ENCODE results near the gene NDUFC2.
"Not testable (repeated sequence)": the region's sequence is repeated elsewhere in the genome, so short reads cannot be mapped to it uniquely, and the experiment has no call there.

The NDUFC2 gene

GRCh38 chr11:78078218-78079167 is 1.2 kb downstream of the NDUFC2 start:
- H3K4me3 ChIP-seq (ENCODE audit: low read length): peak overlapping the region; percentile 95
- TF ChIP-seq CTCF (IDR thresholded peaks at IDR 0.05; ENCODE audit: insufficient read depth, low read depth, low read length, missing control alignments): no peak
- no peak for DNase-seq (ENCODE audit: low read depth)

DNA sequence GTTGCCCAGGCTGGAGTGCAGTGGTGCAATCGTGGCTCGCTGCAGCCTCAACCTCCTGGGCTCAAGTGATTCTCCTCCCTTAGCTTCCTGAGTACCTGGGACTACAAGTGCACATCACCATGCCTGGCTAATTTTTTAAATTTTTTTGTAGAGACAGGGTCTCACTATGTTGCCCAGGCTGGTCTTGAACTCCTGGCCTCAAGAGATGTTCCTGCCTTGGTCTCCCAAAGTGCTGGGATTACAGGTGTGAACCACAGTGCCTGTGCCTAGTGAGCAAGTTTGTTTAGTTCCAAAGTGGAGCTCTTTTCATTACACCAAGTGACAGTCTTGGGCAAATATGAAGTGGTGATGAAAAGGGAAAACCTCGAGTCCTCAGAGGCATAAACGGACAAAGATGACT is 2.1 kb downstream of the NDUFC2 start:
- not testable (repeated sequence) for DNase-seq (ENCODE audit: low read depth); H3K4me3 ChIP-seq (ENCODE audit: low read length)

- no peak for TF ChIP-seq CTCF (IDR thresholded peaks at IDR 0.05; ENCODE audit: insufficient read depth, low read depth, low read length, missing control alignments)
- no peak for DNase-seq (ENCODE audit: low read depth)
Observed at GRCh38 chr11:78076733-78077403, 2.8 kb downstream of the NDUFC2 start.

GRCh38 chr11:78074756-78075155 is 4.9 kb downstream of the NDUFC2 start:
- TF ChIP-seq CTCF (IDR thresholded peaks at IDR 0.05; ENCODE audit: insufficient read depth, low read depth, low read length, missing control alignments): no peak
- peak; percentile 29 for DNase-seq (ENCODE audit: low read depth)
- H3K4me3 ChIP-seq (ENCODE audit: low read length): no peak overlapping the region

More at GRCh38 chr11:78076733-78077403, 2.8 kb downstream of the NDUFC2 start:
- H3K4me3 ChIP-seq (ENCODE audit: low read length): no peak overlapping the region

DNA sequence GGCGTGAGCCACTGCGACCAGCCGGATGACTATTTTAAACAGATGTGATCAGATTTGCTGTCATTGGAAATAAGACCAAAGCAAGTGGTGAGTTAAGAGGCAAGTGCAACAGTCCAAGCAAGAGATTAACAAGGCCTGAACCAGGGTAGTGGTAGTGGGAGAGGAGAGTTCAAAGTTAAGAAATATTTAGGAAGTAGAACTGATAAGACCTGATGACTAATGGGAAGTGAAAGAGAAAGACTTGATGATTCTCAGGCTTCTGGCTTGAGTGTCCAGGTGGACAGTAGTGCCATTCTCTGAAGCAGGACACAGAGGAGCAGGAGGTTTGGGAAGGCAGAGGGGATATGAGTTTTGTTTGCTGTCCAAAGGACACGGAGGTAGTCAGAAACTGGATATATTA is 7.2 kb downstream of the NDUFC2 start:
- TF ChIP-seq CTCF (IDR thresholded peaks at IDR 0.05; ENCODE audit: insufficient read depth, low read depth, low read length, missing control alignments): no peak
- no peak overlapping the region for H3K4me3 ChIP-seq (ENCODE audit: low read length)
- DNase-seq (ENCODE audit: low read depth): no peak

GRCh38 chr11:78071717-78072116 is 7.9 kb downstream of the NDUFC2 start:
- TF ChIP-seq CTCF (IDR thresholded peaks at IDR 0.05; ENCODE audit: insufficient read depth, low read depth, low read length, missing control alignments): no peak
- peak; percentile 54 for DNase-seq (ENCODE audit: low read depth)
- H3K4me3 ChIP-seq (ENCODE audit: low read length): no peak overlapping the region

DNA sequence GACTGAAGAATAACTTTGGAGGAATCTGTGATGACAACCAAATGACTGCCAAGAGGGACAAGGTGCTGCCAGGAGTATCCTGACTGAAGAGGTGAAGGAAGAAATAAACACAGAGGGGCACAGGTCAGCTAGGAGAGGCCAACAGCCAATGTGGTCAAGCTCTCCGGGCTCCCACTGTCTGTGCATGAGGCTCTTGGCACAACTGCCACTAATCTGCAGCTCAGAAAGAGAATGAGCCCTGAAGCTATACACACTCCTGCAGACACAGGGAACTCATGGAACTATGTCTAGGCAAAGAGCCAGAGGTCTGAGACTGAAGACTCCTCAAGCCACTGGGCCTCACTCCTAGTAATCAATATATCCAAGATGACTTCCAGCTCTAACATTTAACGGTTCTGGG is 9.0 kb downstream of the NDUFC2 start:
- no peak for DNase-seq (ENCODE audit: low read depth)
- no peak overlapping the region for H3K4me3 ChIP-seq (ENCODE audit: low read length)
- no peak for TF ChIP-seq CTCF (IDR thresholded peaks at IDR 0.05; ENCODE audit: insufficient read depth, low read depth, low read length, missing control alignments)
